GM18858 (cell line): ENCODE data around the gene FNDC3B.
A peak's percentile ranks its signal among the peaks of the same experiment; 100 is the strongest.

Experiments used
- ATAC-seq: cut with Tn5 transposase; IDR thresholded peaks from one replicate; pipeline ENCODE4 v1.9.1; 2021; ENCODE audit not compliant: unreplicated experiment

FNDC3B gene

GRCh38 chr3:172163320-172163719 lies 123.9 kb downstream of the FNDC3B start:
- ATAC-seq, result no peak

GRCh38 chr3:172164620-172165362 lies 125.4 kb downstream of the FNDC3B start:
- ATAC-seq, result no peak

GRCh38 chr3:172166261-172166660 lies 126.9 kb downstream of the FNDC3B start:
- ATAC-seq, result no peak

- ATAC-seq, result no peak
Observed at GRCh38 chr3:172166890-172167289, 127.5 kb downstream of the FNDC3B start.

GRCh38 chr3:172167892-172168648 lies 128.7 kb downstream of the FNDC3B start:
- no peak for ATAC-seq

GRCh38 chr3:172170073-172170709 lies 130.8 kb downstream of the FNDC3B start:
- no peak for ATAC-seq

- no peak for ATAC-seq
Observed at GRCh38 chr3:172170841-172171240, 131.5 kb downstream of the FNDC3B start.

- peak; percentile 53 for ATAC-seq
Observed at GRCh38 chr3:172171396-172172075, 132.2 kb downstream of the FNDC3B start.

GRCh38 chr3:172173316-172174254 lies 134.2 kb downstream of the FNDC3B start:
- no peak for ATAC-seq

- no peak for ATAC-seq
Observed at GRCh38 chr3:172174513-172175253, 135.3 kb downstream of the FNDC3B start.

GRCh38 chr3:172175254-172175599 lies 135.8 kb downstream of the FNDC3B start:
- no peak for ATAC-seq

- no peak for ATAC-seq
Observed at GRCh38 chr3:172176061-172176770, 136.8 kb downstream of the FNDC3B start.

GRCh38 chr3:172177046-172177445 lies 137.7 kb downstream of the FNDC3B start:
- no peak for ATAC-seq

- no peak for ATAC-seq
Observed at GRCh38 chr3:172177803-172178316, 138.5 kb downstream of the FNDC3B start.

- no peak for ATAC-seq
Observed at GRCh38 chr3:172179680-172180399, 140.5 kb downstream of the FNDC3B start.

- ATAC-seq, result no peak
Observed at GRCh38 chr3:172180473-172180872, 141.1 kb downstream of the FNDC3B start.

GRCh38 chr3:172181932-172182586 lies 142.7 kb downstream of the FNDC3B start:
- no peak for ATAC-seq

GRCh38 chr3:172182797-172183196 lies 143.4 kb downstream of the FNDC3B start:
- ATAC-seq, result no peak
